Activated B cell treated with CpG ODN at 0.5 μM for 24 hours (primary cell): Measurements from ENCODE around the gene HAUS7. TPM values are rescaled to one million over a fixed set of nuclear protein-coding genes. Genes with fewer than 3 reads are reported as not detected.
"Not testable (repeated sequence)": the region's sequence is repeated elsewhere in the genome, so short reads cannot be mapped to it uniquely, and the experiment has no call there.

Source experiments
- ATAC-seq: fragments of 200-7000 bp; cut with Tn5 transposase; one replicate; pipeline ENCODE4 v1.10.0; 2021; ENCODE audit warnings: low read depth, mild to moderate bottlenecking, moderate library complexity
- CTCF ChIA-PET: fragments of 350-600 bp; sonication (Branson Sonifier 250); formaldehyde crosslinking; loops from one replicate; lab custom pipeline; 2021; ENCODE audit warnings: antibody characterized with exemption; lab: Charles Lee
- POLR2A ChIA-PET: fragments of 350-600 bp; sonication (Branson Sonifier 250); formaldehyde crosslinking; loops from one replicate; lab custom pipeline; 2021; ENCODE audit warnings: antibody characterized with exemption; lab: Charles Lee
- DNase-seq: peaks from one replicate; pipeline ENCODE4 v3.0.0; 2022
- H3K27ac Mint-ChIP-seq: one replicate; pipeline ENCODE4 v1.8.0; 2020; ENCODE audit warnings: mixed read lengths
- H3K27me3 Mint-ChIP-seq: one replicate; pipeline ENCODE4 v1.8.0; 2021; ENCODE audit warnings: mixed read lengths
- H3K36me3 Mint-ChIP-seq: one replicate; pipeline ENCODE4 v1.8.0; 2021; ENCODE audit warnings: low read depth, mixed read lengths
- H3K4me1 Mint-ChIP-seq: one replicate; pipeline ENCODE4 v1.8.0; 2021; ENCODE audit warnings: mixed read lengths
- H3K4me3 Mint-ChIP-seq: one replicate; pipeline ENCODE4 v1.8.0; 2020; ENCODE audit warnings: mild to moderate bottlenecking, mixed read lengths
- H3K9me3 Mint-ChIP-seq: one replicate; pipeline ENCODE4 v1.8.0; 2020; ENCODE audit warnings: mixed read lengths
- CTCF ChIP-seq: fragments of 200-600 bp; IDR thresholded peaks from one replicate; pipeline ENCODE4 v1.8.0; 2022; ENCODE audit warnings: antibody characterized with exemption, mild to moderate bottlenecking
- intact Hi-C: fragments of 100-400 bp; cut with micrococcal nuclease; formaldehyde crosslinking; loops from one replicate; pipeline ENCODE4 v1.15.1; 2024
- total RNA-seq: library from RNA; stranded (reverse); gene quantifications from 2 replicates; pipeline ENCODE4 v1.2.3, GENCODE V29; 2022

Gene HAUS7
- total RNA-seq, 1 donor from 2014 or later, result 39.2 TPM

DNA sequence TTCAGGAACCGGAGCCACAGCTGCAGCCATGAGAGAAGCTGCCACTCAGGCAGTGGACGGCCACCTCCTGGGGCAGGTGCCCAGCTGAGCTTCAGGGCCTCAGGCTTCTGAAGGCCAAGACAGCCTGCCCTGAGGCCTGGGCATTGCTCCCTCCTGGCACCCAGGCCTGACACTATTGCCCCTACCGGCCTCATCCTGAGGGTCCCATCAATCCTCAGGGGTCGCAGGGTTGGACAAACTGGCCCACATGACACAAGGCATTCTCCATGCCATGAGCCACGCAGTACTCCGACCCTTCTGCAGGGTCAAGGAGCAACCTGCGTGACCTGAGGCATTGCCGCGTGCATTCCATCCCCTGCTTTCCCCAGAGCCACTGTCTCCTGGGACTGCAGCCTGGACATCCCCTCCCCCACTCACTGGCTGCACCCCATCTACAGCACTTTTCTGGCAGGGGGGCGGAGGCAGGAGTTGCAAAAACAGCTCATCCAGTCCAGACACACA is 62.1 kb downstream of the HAUS7 start:
- DNase-seq, result no peak
- no peaks in the 10 kb centered on the region for H3K27me3 Mint-ChIP-seq
- ChIA-PET POLR2A (no interaction called here), CTCF (no interaction called here)
- no peaks in the 10 kb centered on the region for H3K9me3 Mint-ChIP-seq
- intact Hi-C loops, result no loop called here
- no peak for TF ChIP-seq CTCF
- H3K4me1 Mint-ChIP-seq, result peaks cover 10% of the 10 kb centered on the region
- ATAC-seq, result no peak
- no peak overlapping the region for H3K4me3 Mint-ChIP-seq
- H3K36me3 Mint-ChIP-seq, result no peaks in the 10 kb centered on the region
- no peak overlapping the region for H3K27ac Mint-ChIP-seq

- ATAC-seq (no peak), DNase-seq (no peak)
- no peak for TF ChIP-seq CTCF
- ChIA-PET CTCF (no interaction called here), POLR2A (no interaction called here)
- intact Hi-C loops, result no loop called here
- H3K36me3 Mint-ChIP-seq, result no peaks in the 10 kb centered on the region
- H3K9me3 Mint-ChIP-seq, result no peaks in the 10 kb centered on the region
- H3K27ac Mint-ChIP-seq, result no peak overlapping the region
- H3K27me3 Mint-ChIP-seq, result no peaks in the 10 kb centered on the region
- H3K4me1 Mint-ChIP-seq, result peaks cover 10% of the 10 kb centered on the region
- H3K4me3 Mint-ChIP-seq, result no peak overlapping the region
Measured at GRCh38 chrX:153407736-153408135, 62.6 kb downstream of the HAUS7 start.

DNA sequence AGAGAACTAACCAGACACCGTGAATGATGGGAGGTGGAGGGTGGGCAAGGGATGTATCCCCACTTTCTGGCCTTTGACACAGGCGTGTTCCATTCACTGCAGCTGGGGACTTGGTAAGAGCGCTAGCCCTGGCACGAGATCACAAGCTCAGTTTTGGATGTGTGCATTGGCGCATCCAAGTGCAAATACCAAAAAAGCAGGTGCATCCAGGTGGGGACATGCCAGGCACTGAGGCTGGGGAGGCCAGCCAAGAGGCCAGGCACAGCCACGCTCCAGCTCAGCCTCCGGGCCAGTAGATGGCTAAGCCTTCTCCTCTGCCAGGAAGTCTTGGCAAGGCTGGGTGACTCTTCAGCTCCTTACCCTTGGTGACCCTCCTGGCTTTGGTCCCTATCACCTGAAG is 63.5 kb downstream of the HAUS7 start:
- POLR2A ChIA-PET, result no interaction called here

GRCh38 chrX:153406011-153406410 is 64.4 kb downstream of the HAUS7 start:
- H3K4me3 Mint-ChIP-seq, result no peak overlapping the region
- H3K9me3 Mint-ChIP-seq, result peaks cover 2% of the 10 kb centered on the region
- no peak for DNase-seq
- TF ChIP-seq CTCF, result no peak
- H3K27me3 Mint-ChIP-seq, result no peaks in the 10 kb centered on the region
- no peak overlapping the region for H3K27ac Mint-ChIP-seq
- intact Hi-C loops, result no loop called here
- CTCF ChIA-PET, result no interaction called here
- no peak for ATAC-seq
- POLR2A ChIA-PET, result no interaction called here
- H3K4me1 Mint-ChIP-seq, result peaks cover 2% of the 10 kb centered on the region
- H3K36me3 Mint-ChIP-seq, result no peaks in the 10 kb centered on the region

More for the DNA sequence above, 63.5 kb downstream of the HAUS7 start:
- H3K4me1 Mint-ChIP-seq, result peaks cover 4% of the 10 kb centered on the region
- H3K9me3 Mint-ChIP-seq, result no peaks in the 10 kb centered on the region
- H3K27me3 Mint-ChIP-seq, result no peaks in the 10 kb centered on the region
- CTCF ChIA-PET, result no interaction called here
- ATAC-seq (no peak), DNase-seq (no peak)
- no peaks in the 10 kb centered on the region for H3K36me3 Mint-ChIP-seq
- no peak for TF ChIP-seq CTCF
- intact Hi-C loops, result no loop called here
- H3K4me3 Mint-ChIP-seq, result no peak overlapping the region
- no peak overlapping the region for H3K27ac Mint-ChIP-seq

- DNase-seq (no peak), ATAC-seq (no peak)
- ChIA-PET CTCF (no interaction called here), POLR2A (no interaction called here)
- no peaks in the 10 kb centered on the region for H3K27me3 Mint-ChIP-seq
- H3K4me1 Mint-ChIP-seq, result no peaks in the 10 kb centered on the region
- intact Hi-C loops, result no loop called here
- H3K9me3 Mint-ChIP-seq, result peaks cover 2% of the 10 kb centered on the region
- no peaks in the 10 kb centered on the region for H3K36me3 Mint-ChIP-seq
- no peak for TF ChIP-seq CTCF
- H3K27ac Mint-ChIP-seq, result no peak overlapping the region
- no peak overlapping the region for H3K4me3 Mint-ChIP-seq
Measured at GRCh38 chrX:153405426-153405825, 65.0 kb downstream of the HAUS7 start.

GRCh38 chrX:153404333-153404732 is 66.0 kb downstream of the HAUS7 start:
- DNase-seq, H3K9me3 Mint-ChIP-seq, POLR2A ChIA-PET, H3K36me3 Mint-ChIP-seq, H3K4me1 Mint-ChIP-seq, ATAC-seq, H3K4me3 Mint-ChIP-seq, H3K27me3 Mint-ChIP-seq, intact Hi-C loops, CTCF ChIA-PET, H3K27ac Mint-ChIP-seq: not testable (repeated sequence)
